ENCODE data around the gene BEGAIN.

The BEGAIN gene

DNA sequence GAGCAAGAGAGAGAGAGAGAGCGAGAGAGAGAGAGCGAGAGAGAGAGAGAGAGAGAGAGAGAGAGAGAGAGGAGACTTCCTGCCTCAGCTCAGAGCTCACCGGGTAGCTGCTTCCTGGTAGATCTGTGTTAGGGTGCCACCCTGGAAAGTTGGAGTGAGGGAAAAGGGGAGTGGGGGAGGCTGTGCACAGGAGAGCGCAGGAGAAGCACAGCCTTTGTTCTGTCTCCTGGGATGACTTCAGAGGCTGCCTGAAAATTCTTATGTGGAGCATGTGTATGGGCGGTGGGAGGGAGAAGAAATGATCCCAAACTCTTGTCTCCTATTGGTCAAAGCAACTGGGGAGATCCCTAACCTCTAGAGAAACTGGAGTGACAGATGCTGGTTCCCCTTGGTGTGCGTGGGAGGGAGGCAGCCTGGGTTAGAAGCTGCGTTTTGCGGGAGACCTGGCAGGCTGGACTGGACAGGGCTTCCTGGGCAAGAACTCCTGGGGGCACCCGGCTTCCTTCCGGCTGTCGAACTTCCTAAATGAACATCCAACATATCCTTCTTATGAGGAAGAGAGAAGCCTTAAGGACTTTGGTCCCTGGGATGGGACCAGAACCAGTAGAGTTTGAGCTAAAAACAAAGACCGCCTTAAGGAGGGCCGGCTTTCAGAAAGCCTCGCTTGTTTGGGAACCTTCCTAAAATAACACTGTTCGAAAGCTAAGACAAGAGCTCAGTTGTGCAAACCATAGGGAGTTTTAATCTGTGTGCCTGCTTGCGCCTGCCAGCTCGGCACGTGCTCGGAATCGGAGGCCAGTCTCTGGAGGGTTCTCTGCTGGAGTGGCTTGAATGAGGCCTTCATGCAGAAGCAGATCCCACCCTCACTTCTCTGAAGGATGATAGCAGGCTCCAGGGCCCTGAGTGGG, 30.4 kb upstream of the BEGAIN start:
- no peak for TF ChIP-seq CTCF (IDR thresholded peaks at IDR 0.05; ENCODE audit: borderline replicate concordance, control extremely low read depth, extremely low read depth, insufficient read depth, missing control alignments)

GRCh38 chr14:100616854-100617409, 29.7 kb upstream of the BEGAIN start:
- in situ Hi-C loops (cut with MboI; ENCODE audit: low sequenced_read_pairs, unreplicated experiment), result no loop called here
- no peak for TF ChIP-seq CTCF (IDR thresholded peaks at IDR 0.05; ENCODE audit: borderline replicate concordance, control extremely low read depth, extremely low read depth, insufficient read depth, missing control alignments)

More for the DNA sequence above, 30.4 kb upstream of the BEGAIN start:
- in situ Hi-C loops (cut with MboI; ENCODE audit: low sequenced_read_pairs, unreplicated experiment), result no loop called here
- DNase-seq (ENCODE audit: low spot score), result no peak

DNA sequence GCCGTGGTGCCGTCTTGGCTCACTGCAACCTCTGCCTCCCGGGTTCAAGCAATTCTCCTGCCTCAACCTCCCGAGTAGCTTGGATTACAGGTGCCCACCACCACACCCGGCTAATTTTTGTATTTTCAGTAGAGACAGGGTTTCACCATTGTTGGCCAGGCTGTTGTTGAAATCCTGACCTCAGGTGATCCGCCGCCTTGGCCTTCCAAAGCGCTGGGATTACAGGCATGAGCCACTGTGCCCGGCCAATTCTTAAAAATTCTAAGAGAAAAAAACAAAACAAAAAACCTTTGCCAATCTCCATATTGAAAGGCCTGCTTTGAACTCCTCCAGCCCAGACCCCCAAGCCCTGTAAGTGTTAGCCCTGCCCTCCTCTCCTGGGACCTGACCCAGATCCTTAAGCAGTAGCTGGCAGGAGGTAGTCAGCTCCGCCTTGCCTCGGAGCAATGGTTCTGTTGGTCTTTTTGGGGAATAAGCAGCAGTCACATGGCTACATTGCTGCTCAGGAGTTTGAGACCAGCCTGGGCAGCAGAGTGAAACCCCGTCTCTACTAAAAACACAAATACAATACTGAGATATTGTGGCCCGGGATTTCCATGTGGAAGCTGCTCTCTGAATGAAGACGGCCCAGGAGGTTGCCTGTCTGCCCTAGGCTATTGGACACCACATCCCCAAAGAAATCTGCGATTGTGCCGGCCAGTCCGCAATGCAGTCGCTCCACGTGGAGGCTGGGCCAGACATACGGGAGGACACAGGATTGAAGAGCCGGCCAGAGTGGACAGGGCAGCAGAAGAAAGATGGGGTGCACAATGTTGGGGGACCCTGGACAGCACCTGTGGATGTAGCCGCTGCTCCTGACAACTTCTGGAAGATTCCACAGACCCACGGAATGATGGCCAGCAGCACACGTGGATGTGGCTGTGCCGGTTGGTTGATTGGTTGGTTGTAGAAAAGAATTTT, 28.8 kb upstream of the BEGAIN start:
- TF ChIP-seq CTCF (IDR thresholded peaks at IDR 0.05; ENCODE audit: borderline replicate concordance, control extremely low read depth, extremely low read depth, insufficient read depth, missing control alignments), result no peak
- in situ Hi-C loops (cut with MboI; ENCODE audit: low sequenced_read_pairs, unreplicated experiment), result no loop called here
- no peak for DNase-seq (ENCODE audit: low spot score)

More at GRCh38 chr14:100616854-100617409, 29.7 kb upstream of the BEGAIN start:
- DNase-seq (ENCODE audit: low spot score), result no peak

DNA sequence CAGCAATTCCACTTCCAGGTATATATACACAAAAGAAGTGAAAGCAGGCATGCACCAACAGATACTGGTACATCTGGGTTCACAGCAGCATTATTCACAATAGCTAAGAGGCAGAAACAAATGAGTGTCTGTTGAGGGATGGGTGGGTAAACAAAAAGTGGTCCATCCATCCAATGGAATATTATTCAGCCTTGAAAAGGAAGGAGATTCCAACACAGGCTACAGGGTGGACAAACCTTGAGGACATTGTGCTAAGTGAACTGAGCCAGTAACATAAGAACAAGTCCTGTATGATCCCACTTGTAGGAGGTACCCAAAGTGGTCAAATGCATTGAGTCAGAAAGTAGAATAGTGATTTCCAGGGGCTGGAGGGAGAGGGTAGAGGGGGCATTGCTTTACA, 27.6 kb upstream of the BEGAIN start:
- in situ Hi-C loops (cut with MboI; ENCODE audit: low sequenced_read_pairs, unreplicated experiment), result no loop called here
- TF ChIP-seq CTCF (IDR thresholded peaks at IDR 0.05; ENCODE audit: borderline replicate concordance, control extremely low read depth, extremely low read depth, insufficient read depth, missing control alignments), result no peak
- no peak for DNase-seq (ENCODE audit: low spot score)

GRCh38 chr14:100612986-100613385, 25.8 kb upstream of the BEGAIN start:
- DNase-seq (ENCODE audit: low spot score), result no peak
- no peak for TF ChIP-seq CTCF (IDR thresholded peaks at IDR 0.05; ENCODE audit: borderline replicate concordance, control extremely low read depth, extremely low read depth, insufficient read depth, missing control alignments)
- in situ Hi-C loops (cut with MboI; ENCODE audit: low sequenced_read_pairs, unreplicated experiment), result no loop called here
